ENCODE data around the gene SNCB. TPM values are rescaled to one million over a fixed set of nuclear protein-coding genes. Genes with fewer than 3 reads are reported as not detected.
A peak's percentile ranks its signal among the peaks of the same experiment; 100 is the strongest.

The SNCB gene
- total RNA-seq, 1 experiment from 2014 or later = 6.8 TPM

DNA sequence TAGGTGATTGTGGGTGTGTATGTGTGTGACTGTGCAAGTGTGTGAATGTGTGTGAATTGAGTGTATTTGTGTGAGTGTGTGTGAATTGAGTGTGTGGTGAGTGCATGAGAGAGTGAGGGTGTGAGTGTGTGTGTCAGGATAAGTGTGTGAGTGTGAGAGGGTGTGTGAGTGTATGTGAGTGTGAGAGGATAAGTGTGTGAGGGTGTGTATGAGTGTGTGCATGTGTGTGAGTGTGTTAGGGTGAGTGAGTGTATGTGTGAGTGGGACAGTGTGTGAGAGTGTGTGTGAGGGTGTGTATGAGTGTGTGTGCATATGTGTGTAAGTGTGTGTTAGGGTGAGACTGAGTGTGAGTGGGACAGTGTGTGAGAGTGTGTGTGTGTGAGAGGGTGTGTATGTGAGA is 42.0 kb downstream of the SNCB start:
- H3K4me1 Mint-ChIP-seq = no peaks in the 10 kb centered on the region
- no peak overlapping the region for H3K4me3 Mint-ChIP-seq
- ChIA-PET POLR2A (no interaction called here), CTCF (no interaction called here)
- no peak for DNase-seq (ENCODE audit: low spot score)
- no peak for ATAC-seq
- peaks cover 24% of the 10 kb centered on the region for H3K27me3 Mint-ChIP-seq (ENCODE audit: low read depth)
- TF ChIP-seq, protein P1, sequence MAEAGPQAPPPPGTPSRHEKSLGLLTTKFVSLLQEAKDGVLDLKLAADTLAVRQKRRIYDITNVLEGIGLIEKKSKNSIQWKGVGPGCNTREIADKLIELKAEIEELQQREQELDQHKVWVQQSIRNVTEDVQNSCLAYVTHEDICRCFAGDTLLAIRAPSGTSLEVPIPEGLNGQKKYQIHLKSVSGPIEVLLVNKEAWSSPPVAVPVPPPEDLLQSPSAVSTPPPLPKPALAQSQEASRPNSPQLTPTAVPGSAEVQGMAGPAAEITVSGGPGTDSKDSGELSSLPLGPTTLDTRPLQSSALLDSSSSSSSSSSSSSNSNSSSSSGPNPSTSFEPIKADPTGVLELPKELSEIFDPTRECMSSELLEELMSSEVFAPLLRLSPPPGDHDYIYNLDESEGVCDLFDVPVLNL (CRISPR knock-in tag; IDR thresholded peaks at IDR 0.05; ENCODE audit: borderline replicate concordance, low read depth) = no peak
- TF ChIP-seq, protein P2, sequence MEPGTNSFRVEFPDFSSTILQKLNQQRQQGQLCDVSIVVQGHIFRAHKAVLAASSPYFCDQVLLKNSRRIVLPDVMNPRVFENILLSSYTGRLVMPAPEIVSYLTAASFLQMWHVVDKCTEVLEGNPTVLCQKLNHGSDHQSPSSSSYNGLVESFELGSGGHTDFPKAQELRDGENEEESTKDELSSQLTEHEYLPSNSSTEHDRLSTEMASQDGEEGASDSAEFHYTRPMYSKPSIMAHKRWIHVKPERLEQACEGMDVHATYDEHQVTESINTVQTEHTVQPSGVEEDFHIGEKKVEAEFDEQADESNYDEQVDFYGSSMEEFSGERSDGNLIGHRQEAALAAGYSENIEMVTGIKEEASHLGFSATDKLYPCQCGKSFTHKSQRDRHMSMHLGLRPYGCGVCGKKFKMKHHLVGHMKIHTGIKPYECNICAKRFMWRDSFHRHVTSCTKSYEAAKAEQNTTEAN (CRISPR knock-in tag; IDR thresholded peaks at IDR 0.05) = peak; percentile 72; the same call in 1 of the 2 replicates
- H3K27ac Mint-ChIP-seq = no peak overlapping the region
- H3K9me3 Mint-ChIP-seq = peaks cover 14% of the 10 kb centered on the region
- no peaks in the 10 kb centered on the region; the same call in 1 of the 2 replicates for H3K36me3 Mint-ChIP-seq

DNA sequence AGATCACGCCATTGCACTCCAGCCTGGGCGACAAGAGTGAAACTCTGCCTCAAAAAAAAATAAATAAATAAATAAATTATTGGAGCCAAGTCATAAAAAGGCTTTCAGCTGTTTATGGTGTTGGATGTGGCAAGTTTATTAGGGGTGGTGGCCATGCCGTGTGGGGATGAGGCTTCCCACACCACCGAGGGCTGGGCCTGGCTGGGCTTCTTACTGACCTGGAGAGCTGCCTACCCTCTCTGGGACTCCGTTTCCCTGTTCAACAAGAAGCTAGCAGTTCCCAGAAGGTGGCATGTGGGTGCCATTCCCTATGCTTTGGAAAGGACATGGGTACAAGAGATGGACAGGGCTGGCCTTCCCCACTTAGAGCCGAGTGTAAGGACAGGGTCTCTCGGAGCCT is 42.9 kb downstream of the SNCB start:
- Mint-ChIP-seq H3K4me1 (no peaks in the 10 kb centered on the region), H3K27me3 (ENCODE audit: low read depth) (peaks cover 24% of the 10 kb centered on the region), H3K27ac (no peak overlapping the region)

DNA sequence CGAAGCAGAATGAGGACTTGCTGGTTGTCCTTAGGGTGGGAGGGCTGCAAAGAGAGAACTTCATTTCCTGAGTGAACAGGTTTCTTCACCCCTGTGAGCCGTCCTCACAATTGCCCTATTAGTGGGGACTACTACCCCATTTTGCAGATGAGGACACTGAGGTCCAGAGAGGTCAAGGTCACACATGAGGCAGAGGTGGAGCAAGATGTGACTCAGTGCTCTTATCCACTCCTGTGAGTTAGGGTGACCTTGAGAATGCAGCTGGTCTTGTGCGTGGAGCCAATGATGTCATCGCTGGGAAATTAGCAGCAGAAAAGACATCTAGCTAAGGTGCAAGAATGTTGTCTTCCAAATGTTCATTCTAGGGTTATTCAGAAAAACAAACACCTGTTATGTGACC is 47.3 kb downstream of the SNCB start:
- ATAC-seq = no peak
- POLR2A ChIA-PET = interaction anchor here (0.7 kb wide), 1 partner anchor 46 kb away, joined by 3 read pairs; the partner anchor contains the start of gene RNF44
- TF ChIP-seq, protein P3, sequence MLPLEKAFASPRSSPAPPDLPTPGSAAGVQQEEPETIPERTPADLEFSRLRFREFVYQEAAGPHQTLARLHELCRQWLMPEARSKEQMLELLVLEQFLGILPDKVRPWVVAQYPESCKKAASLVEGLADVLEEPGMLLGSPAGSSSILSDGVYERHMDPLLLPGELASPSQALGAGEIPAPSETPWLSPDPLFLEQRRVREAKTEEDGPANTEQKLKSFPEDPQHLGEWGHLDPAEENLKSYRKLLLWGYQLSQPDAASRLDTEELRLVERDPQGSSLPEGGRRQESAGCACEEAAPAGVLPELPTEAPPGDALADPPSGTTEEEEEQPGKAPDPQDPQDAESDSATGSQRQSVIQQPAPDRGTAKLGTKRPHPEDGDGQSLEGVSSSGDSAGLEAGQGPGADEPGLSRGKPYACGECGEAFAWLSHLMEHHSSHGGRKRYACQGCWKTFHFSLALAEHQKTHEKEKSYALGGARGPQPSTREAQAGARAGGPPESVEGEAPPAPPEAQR (CRISPR knock-in tag; IDR thresholded peaks at IDR 0.05) = no peak
- TF ChIP-seq SMAD3 (CRISPR knock-in tag; IDR thresholded peaks at IDR 0.05; ENCODE audit: borderline replicate concordance) (no peak), NR1H2 (CRISPR knock-in tag; IDR thresholded peaks at IDR 0.05) (no peak), SMAD4 (CRISPR knock-in tag; IDR thresholded peaks at IDR 0.05) (no peak), TEAD4 (CRISPR knock-in tag; IDR thresholded peaks at IDR 0.05) (no peak), KAT7 (CRISPR knock-in tag; IDR thresholded peaks at IDR 0.05; ENCODE audit: borderline replicate concordance) (no peak), NR2C2 (CRISPR knock-in tag; IDR thresholded peaks at IDR 0.05) (no peak), ATF1 (CRISPR knock-in tag; IDR thresholded peaks at IDR 0.05) (no peak), CREM (CRISPR knock-in tag; IDR thresholded peaks at IDR 0.05) (no peak), NFYB (CRISPR knock-in tag; conservative IDR thresholded peaks at IDR 0.05; ENCODE audit: low read depth) (no peak)
- TF ChIP-seq, protein P4, sequence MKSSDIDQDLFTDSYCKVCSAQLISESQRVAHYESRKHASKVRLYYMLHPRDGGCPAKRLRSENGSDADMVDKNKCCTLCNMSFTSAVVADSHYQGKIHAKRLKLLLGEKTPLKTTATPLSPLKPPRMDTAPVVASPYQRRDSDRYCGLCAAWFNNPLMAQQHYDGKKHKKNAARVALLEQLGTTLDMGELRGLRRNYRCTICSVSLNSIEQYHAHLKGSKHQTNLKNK (CRISPR knock-in tag; IDR thresholded peaks at IDR 0.05) = no peak
- TF ChIP-seq, protein P5, sequence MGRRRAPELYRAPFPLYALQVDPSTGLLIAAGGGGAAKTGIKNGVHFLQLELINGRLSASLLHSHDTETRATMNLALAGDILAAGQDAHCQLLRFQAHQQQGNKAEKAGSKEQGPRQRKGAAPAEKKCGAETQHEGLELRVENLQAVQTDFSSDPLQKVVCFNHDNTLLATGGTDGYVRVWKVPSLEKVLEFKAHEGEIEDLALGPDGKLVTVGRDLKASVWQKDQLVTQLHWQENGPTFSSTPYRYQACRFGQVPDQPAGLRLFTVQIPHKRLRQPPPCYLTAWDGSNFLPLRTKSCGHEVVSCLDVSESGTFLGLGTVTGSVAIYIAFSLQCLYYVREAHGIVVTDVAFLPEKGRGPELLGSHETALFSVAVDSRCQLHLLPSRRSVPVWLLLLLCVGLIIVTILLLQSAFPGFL (CRISPR knock-in tag; IDR thresholded peaks at IDR 0.05; ENCODE audit: borderline replicate concordance) = no peak
- TF ChIP-seq, protein P6, sequence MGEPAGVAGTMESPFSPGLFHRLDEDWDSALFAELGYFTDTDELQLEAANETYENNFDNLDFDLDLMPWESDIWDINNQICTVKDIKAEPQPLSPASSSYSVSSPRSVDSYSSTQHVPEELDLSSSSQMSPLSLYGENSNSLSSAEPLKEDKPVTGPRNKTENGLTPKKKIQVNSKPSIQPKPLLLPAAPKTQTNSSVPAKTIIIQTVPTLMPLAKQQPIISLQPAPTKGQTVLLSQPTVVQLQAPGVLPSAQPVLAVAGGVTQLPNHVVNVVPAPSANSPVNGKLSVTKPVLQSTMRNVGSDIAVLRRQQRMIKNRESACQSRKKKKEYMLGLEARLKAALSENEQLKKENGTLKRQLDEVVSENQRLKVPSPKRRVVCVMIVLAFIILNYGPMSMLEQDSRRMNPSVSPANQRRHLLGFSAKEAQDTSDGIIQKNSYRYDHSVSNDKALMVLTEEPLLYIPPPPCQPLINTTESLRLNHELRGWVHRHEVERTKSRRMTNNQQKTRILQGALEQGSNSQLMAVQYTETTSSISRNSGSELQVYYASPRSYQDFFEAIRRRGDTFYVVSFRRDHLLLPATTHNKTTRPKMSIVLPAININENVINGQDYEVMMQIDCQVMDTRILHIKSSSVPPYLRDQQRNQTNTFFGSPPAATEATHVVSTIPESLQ (CRISPR knock-in tag; IDR thresholded peaks at IDR 0.05) = no peak
- TF ChIP-seq, protein P7, sequence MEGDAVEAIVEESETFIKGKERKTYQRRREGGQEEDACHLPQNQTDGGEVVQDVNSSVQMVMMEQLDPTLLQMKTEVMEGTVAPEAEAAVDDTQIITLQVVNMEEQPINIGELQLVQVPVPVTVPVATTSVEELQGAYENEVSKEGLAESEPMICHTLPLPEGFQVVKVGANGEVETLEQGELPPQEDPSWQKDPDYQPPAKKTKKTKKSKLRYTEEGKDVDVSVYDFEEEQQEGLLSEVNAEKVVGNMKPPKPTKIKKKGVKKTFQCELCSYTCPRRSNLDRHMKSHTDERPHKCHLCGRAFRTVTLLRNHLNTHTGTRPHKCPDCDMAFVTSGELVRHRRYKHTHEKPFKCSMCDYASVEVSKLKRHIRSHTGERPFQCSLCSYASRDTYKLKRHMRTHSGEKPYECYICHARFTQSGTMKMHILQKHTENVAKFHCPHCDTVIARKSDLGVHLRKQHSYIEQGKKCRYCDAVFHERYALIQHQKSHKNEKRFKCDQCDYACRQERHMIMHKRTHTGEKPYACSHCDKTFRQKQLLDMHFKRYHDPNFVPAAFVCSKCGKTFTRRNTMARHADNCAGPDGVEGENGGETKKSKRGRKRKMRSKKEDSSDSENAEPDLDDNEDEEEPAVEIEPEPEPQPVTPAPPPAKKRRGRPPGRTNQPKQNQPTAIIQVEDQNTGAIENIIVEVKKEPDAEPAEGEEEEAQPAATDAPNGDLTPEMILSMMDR (IDR thresholded peaks at IDR 0.05) = no peak
- TF ChIP-seq, protein P8, sequence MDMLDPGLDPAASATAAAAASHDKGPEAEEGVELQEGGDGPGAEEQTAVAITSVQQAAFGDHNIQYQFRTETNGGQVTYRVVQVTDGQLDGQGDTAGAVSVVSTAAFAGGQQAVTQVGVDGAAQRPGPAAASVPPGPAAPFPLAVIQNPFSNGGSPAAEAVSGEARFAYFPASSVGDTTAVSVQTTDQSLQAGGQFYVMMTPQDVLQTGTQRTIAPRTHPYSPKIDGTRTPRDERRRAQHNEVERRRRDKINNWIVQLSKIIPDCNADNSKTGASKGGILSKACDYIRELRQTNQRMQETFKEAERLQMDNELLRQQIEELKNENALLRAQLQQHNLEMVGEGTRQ (CRISPR knock-in tag; IDR thresholded peaks at IDR 0.05) = no peak

More for the DNA sequence above, 42.9 kb downstream of the SNCB start:
- CTCF ChIA-PET = no interaction called here
- DNase-seq (ENCODE audit: low spot score) (no peak), ATAC-seq (no peak)
- TF ChIP-seq MYBL2 (CRISPR knock-in tag; IDR thresholded peaks at IDR 0.05) (no peak), TEAD4 (CRISPR knock-in tag; IDR thresholded peaks at IDR 0.05) (no peak), ZNF396 (CRISPR knock-in tag; IDR thresholded peaks at IDR 0.05; ENCODE audit: borderline replicate concordance) (no peak), IRF2 (CRISPR knock-in tag; IDR thresholded peaks at IDR 0.05; ENCODE audit: borderline replicate concordance, low read depth) (no peak)
- TF ChIP-seq, protein P9, sequence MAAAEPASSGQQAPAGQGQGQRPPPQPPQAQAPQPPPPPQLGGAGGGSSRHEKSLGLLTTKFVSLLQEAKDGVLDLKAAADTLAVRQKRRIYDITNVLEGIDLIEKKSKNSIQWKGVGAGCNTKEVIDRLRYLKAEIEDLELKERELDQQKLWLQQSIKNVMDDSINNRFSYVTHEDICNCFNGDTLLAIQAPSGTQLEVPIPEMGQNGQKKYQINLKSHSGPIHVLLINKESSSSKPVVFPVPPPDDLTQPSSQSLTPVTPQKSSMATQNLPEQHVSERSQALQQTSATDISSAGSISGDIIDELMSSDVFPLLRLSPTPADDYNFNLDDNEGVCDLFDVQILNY (CRISPR knock-in tag; IDR thresholded peaks at IDR 0.05) = no peak
- POLR2A ChIA-PET = no interaction called here
- Mint-ChIP-seq H3K9me3 (peaks cover 14% of the 10 kb centered on the region), H3K36me3 (no peaks in the 10 kb centered on the region; the same call in 1 of the 2 replicates), H3K4me3 (no peak overlapping the region)

More for the DNA sequence above, 47.3 kb downstream of the SNCB start:
- no peaks in the 10 kb centered on the region; the same call in 1 of the 2 replicates for H3K36me3 Mint-ChIP-seq
- CTCF ChIA-PET = no interaction called here
- no peak overlapping the region for H3K27ac Mint-ChIP-seq
- no peak for DNase-seq (ENCODE audit: low spot score)
- no peak overlapping the region for H3K4me3 Mint-ChIP-seq
- H3K27me3 Mint-ChIP-seq (ENCODE audit: low read depth) = peaks cover 19% of the 10 kb centered on the region
- peaks cover 10% of the 10 kb centered on the region for H3K9me3 Mint-ChIP-seq
- H3K4me1 Mint-ChIP-seq = peaks cover 2% of the 10 kb centered on the region
